Body of pancreas (tissue), 4 donors: ENCODE results near the gene INPP5J. TPM values are rescaled to one million over a fixed set of nuclear protein-coding genes. Genes with fewer than 3 reads are reported as not detected.

Source experiments
- ATAC-seq: fragments of 150-250 bp; one replicate; pipeline ENCODE4 v1.9.1; 2016
- DNase-seq, 4 donors: peaks; one replicate each; pipeline ENCODE4 v3.0.0-alpha.2; 2019
- H3K27ac ChIP-seq, 4 donors: fragments of 200-600 bp; sonication (generic); 1 replicate in 3 of 4; 2 replicates in 1 of 4; pipeline versions ENCODE4 v1.5.1 to v1.6.1; 2016 to 2019; ENCODE audit warnings: mild to moderate bottlenecking in 1 of 4, mixed read lengths in 1 of 4, moderate library complexity in 1 of 4
- H3K27me3 ChIP-seq, 2 donors: fragments of 200-600 bp; sonication (generic); one replicate each; pipeline ENCODE4 v1.6.0; 2016; ENCODE audit warnings: mild to moderate bottlenecking in 1 of 2
- H3K36me3 ChIP-seq, 2 donors: fragments of 200-600 bp; sonication (generic); replicated peaks in 1 of 2; 2 replicates each; pipeline ENCODE4 v1.5.1; 2016; ENCODE audit warnings: low read depth in 2 of 2; ENCODE audit not compliant: insufficient read depth in 1 of 2
- H3K4me1 ChIP-seq: fragments of 200-600 bp; sonication (generic); one replicate; pipeline ENCODE4 v1.6.0; 2016
- H3K4me3 ChIP-seq, 2 donors: fragments of 200-600 bp; sonication (generic); 1 replicate in 1 of 2; 2 replicates in 1 of 2; pipeline ENCODE4 v1.5.1; 2016 to 2019
- H3K9me3 ChIP-seq, 3 donors: fragments of 200-600 bp; sonication (generic); 1 replicate in 2 of 3; 2 replicates in 1 of 3; pipeline ENCODE4 v1.5.1; 2016
- CTCF ChIP-seq, 7 experiments: fragments of 450-650 bp in 4 of 7; fragments of 200-600 bp in 3 of 7; sonication (generic) in 3 of 7; IDR thresholded peaks; one replicate each; pipeline ENCODE4 v1.5.1; 2016 to 2019; ENCODE audit warnings: antibody characterized with exemption in 7 of 7
- POLR2A ChIP-seq, 3 donors: fragments of 450-650 bp; IDR thresholded peaks; one replicate each; pipeline ENCODE4 v1.6.1; 2016; ENCODE audit warnings: antibody characterized with exemption in 3 of 3, mild to moderate bottlenecking in 2 of 3
- WGBS, 2 donors: methylation state at CpG; one replicate each; pipeline ENCODE4 v1.1.5; 2017; 5-methylcytosine and 5-hydroxymethylcytosine counted together
- intact Hi-C: fragments of 100-400 bp; cut with DNase I; formaldehyde crosslinking; loops from one replicate; pipeline ENCODE4 v1.15.1; 2023
- total RNA-seq, 2 donors: library from RNA; depleted of rRNA; stranded (reverse); fragments of >200 nt; gene quantifications; one replicate each; pipeline ENCODE4 v1.1.0, GENCODE V29; 2016

The INPP5J gene
- total RNA-seq, 2 donors from 2014 or later = 16.1 to 17.8 TPM

GRCh38 chr22:31148488-31148887 lies 25.7 kb downstream of the INPP5J start:
- DNase-seq = no peak
- 82 to 92% methylated on average over 1 of the region's 1 CpG for WGBS, 2 donors
- Histone ChIP-seq H3K27ac (peak overlapping the region in 2 of 4 donors; percentile 9 to 31), H3K4me1 (peaks cover 7% of the 10 kb centered on the region), H3K36me3 (no peaks in the 10 kb centered on the region), H3K4me3 (no peak overlapping the region), H3K9me3 (no peaks in the 10 kb centered on the region), H3K27me3 (no peaks in the 10 kb centered on the region)
- no peak for TF ChIP-seq CTCF (IDR thresholded peaks at IDR 0.05)
- TF ChIP-seq POLR2A (IDR thresholded peaks at IDR 0.05) = no peak
- ATAC-seq = no peak
- intact Hi-C loops = loop anchor here (10.0 kb wide), 1 partner anchor 204 kb away; no protein-coding TSS in a partner anchor

- Histone ChIP-seq H3K27me3 (no peaks in the 10 kb centered on the region), H3K27ac (peak overlapping the region in 2 of 4 donors; percentile 9 to 31), H3K4me3 (no peak overlapping the region), H3K36me3 (no peaks in the 10 kb centered on the region), H3K9me3 (no peaks in the 10 kb centered on the region), H3K4me1 (peaks cover 7% of the 10 kb centered on the region)
- ATAC-seq (peak; percentile 99), DNase-seq (peak; percentile 78 to 85 (median 84))
- intact Hi-C loops = loop anchor here (10.0 kb wide), 1 partner anchor 204 kb away; no protein-coding TSS in a partner anchor
- 9% methylated on average over 5 of the region's 5 CpGs for WGBS, 2 donors
- TF ChIP-seq POLR2A (IDR thresholded peaks at IDR 0.05) (no peak), CTCF (IDR thresholded peaks at IDR 0.05) (peak; percentile 88 to 97 (median 95))
These were observed 26.3 kb downstream of the INPP5J start for GRCh38 chr22:31148953-31149627.

- H3K9me3 ChIP-seq = no peaks in the 10 kb centered on the region
- H3K4me1 ChIP-seq = peaks cover 7% of the 10 kb centered on the region
- ATAC-seq (no peak), DNase-seq (no peak)
- H3K4me3 ChIP-seq = no peak overlapping the region
- WGBS, 2 donors = 35 to 43% methylated on average over 3 of the region's 3 CpGs
- H3K27me3 ChIP-seq = no peaks in the 10 kb centered on the region
- H3K27ac ChIP-seq = no peak overlapping the region
- no peaks in the 10 kb centered on the region for H3K36me3 ChIP-seq
- TF ChIP-seq POLR2A (IDR thresholded peaks at IDR 0.05) (no peak), CTCF (IDR thresholded peaks at IDR 0.05) (peak in 3 of 7 experiments; percentile 9 to 13 (median 11))
- intact Hi-C loops = loop anchor here (5.0 kb wide), 1 partner anchor 53 kb away; no protein-coding TSS in a partner anchor
These were observed 27.8 kb downstream of the INPP5J start for GRCh38 chr22:31150615-31151014.

GRCh38 chr22:31151872-31152271 lies 29.1 kb downstream of the INPP5J start:
- ATAC-seq = no peak
- intact Hi-C loops = loop anchor here (5.0 kb wide), 1 partner anchor 55 kb away; no protein-coding TSS in a partner anchor
- WGBS, 2 donors = 89 to 92% methylated on average over 2 of the region's 2 CpGs

More at GRCh38 chr22:31151872-31152271, 29.1 kb downstream of the INPP5J start:
- TF ChIP-seq CTCF (IDR thresholded peaks at IDR 0.05) = no peak
- no peak for TF ChIP-seq POLR2A (IDR thresholded peaks at IDR 0.05)
- H3K27me3 ChIP-seq = no peaks in the 10 kb centered on the region
- peaks cover 7% of the 10 kb centered on the region for H3K4me1 ChIP-seq
- no peak for DNase-seq
- H3K4me3 ChIP-seq = no peak overlapping the region
- no peaks in the 10 kb centered on the region for H3K36me3 ChIP-seq
- no peaks in the 10 kb centered on the region for H3K9me3 ChIP-seq
- H3K27ac ChIP-seq = no peak overlapping the region
